GM21390 (cell line): Measurements from ENCODE around the gene FXYD1.

Experiments used
- ATAC-seq: cut with Tn5 transposase; IDR thresholded peaks from one replicate; pipeline ENCODE4 v1.9.1; 2021; ENCODE audit not compliant: unreplicated experiment

The FXYD1 gene

GRCh38 chr19:35160629-35161433 is 22.2 kb downstream of the FXYD1 start:
- no peak for ATAC-seq

- no peak for ATAC-seq
Observed at GRCh38 chr19:35161434-35161743, 22.8 kb downstream of the FXYD1 start.

- ATAC-seq, result no peak
Observed at GRCh38 chr19:35162471-35163326, 24.1 kb downstream of the FXYD1 start.

DNA sequence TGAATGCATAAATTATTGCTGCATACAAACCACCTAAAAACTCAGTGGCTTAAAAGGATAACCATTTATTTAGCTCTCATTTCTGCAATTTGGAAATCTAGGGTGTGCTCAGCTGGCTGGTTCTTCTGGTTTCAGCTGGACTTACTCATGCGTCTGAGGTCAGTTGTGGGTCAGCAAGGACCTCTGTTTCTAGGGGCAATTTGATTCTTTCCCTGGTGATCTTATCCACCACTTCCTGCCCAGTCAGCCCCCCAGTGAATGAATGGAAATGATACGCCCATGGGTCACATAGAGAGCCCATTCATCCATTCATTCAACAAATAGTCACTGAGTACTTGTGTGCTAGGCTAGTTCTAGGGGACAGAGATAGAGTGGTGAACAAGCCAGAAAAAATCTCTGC is 25.8 kb downstream of the FXYD1 start:
- ATAC-seq, result no peak

GRCh38 chr19:35165200-35166058 is 26.8 kb downstream of the FXYD1 start:
- no peak for ATAC-seq

GRCh38 chr19:35166100-35167063 is 27.8 kb downstream of the FXYD1 start:
- no peak for ATAC-seq

GRCh38 chr19:35167251-35168119 is 28.9 kb downstream of the FXYD1 start:
- no peak for ATAC-seq

DNA sequence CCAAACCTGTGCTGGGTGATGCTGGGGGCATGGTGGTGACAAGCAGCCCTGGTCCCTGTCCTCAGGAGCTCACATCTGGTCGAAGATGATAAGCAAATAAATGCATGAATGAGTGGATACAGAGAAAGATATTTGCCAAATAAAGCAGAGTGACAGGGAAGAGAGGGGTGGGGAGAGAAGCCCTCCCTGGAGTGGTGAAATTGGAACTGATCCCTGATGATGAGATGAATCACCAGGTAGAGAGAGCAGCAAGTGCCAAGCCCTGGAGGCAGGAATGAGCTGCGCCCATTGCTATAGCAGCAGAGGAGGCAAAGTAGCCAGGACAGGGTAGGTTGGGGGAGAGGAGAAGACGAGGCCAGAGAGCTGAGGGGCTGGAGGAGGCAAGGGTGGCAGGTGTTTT is 29.6 kb downstream of the FXYD1 start:
- no peak for ATAC-seq

- ATAC-seq, result no peak
Observed at GRCh38 chr19:35169221-35169995, 30.8 kb downstream of the FXYD1 start.

GRCh38 chr19:35170359-35171061 is 31.9 kb downstream of the FXYD1 start:
- no peak for ATAC-seq

- no peak for ATAC-seq
Observed at GRCh38 chr19:35171730-35172129, 33.1 kb downstream of the FXYD1 start.

DNA sequence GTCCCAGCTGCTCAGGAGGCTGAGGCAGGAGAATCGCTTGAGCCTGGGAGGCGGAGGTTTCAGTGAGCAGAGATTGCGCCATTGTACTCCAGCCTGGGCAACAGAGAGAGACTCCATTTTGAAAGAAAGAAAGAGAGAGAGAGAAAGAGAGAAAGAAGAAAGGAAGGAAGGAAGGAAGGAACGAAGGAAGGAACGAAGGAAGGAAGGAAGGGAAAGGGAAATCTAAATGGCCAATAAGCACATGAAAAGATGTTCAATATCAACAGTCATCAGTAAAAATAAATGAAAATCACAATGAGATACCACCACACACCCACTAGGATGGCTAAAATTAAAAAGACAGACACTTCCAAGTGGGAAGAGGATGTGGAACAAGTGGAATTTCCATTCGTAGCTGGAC is 35.6 kb downstream of the FXYD1 start:
- ATAC-seq, result no peak

GRCh38 chr19:35176181-35176570 is 37.6 kb downstream of the FXYD1 start:
- no peak for ATAC-seq

DNA sequence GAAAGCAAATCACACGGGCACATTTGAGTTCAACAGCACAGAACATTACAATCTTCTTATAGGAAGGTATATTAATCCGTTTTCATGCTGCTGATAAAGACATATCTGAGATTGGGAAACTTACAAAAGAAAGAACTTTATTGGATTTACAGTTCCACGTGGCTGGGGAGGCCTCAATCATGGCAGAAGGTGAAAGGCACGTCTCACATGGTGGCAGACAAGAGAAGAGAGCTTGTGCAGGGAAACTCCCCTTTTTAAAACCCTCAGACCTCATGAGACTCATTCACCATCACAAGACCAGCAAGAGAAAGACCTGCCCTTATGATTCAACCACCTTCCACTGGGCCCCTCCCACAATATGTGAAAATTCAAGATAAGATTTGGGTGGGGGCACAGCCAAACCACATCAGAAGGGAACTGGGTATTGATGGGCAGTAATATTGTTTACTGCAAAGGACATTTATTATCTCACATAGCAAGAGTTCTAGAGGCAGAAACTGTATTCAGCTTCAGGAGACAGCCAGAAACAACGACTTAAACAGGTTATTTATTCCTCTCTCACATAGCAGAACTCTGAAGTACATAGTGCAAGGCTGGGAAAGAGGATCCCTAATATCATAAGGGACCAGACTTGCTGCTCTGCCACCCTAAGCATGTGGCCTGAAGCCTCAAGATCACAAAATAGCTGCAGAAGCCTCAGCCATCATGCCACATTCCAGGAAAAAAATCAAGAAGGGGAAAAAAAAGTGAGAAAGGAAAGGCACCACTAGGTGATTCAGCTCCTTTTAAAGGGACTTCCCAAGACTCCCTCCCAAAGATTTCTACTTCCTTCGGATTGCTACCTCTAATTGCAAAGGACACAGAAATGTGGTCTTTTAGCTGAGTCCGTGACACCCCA is 39.0 kb downstream of the FXYD1 start:
- ATAC-seq, result no peak

GRCh38 chr19:35178701-35179100 is 40.1 kb downstream of the FXYD1 start:
- ATAC-seq, result no peak

- ATAC-seq, result no peak
Observed at GRCh38 chr19:35179830-35180229, 41.2 kb downstream of the FXYD1 start.

GRCh38 chr19:35181387-35181786 is 42.8 kb downstream of the FXYD1 start:
- no peak for ATAC-seq
